ENCODE data around the gene SLX4IP. TPM values are rescaled to one million over a fixed set of nuclear protein-coding genes. Genes with fewer than 3 reads are reported as not detected.
"Not testable (repeated sequence)": the region's sequence is repeated elsewhere in the genome, so short reads cannot be mapped to it uniquely, and the experiment has no call there.

The SLX4IP gene
- total RNA-seq, 4 donors from 2014 or later, result 1.3 to 3.0 (median 1.9) TPM

DNA sequence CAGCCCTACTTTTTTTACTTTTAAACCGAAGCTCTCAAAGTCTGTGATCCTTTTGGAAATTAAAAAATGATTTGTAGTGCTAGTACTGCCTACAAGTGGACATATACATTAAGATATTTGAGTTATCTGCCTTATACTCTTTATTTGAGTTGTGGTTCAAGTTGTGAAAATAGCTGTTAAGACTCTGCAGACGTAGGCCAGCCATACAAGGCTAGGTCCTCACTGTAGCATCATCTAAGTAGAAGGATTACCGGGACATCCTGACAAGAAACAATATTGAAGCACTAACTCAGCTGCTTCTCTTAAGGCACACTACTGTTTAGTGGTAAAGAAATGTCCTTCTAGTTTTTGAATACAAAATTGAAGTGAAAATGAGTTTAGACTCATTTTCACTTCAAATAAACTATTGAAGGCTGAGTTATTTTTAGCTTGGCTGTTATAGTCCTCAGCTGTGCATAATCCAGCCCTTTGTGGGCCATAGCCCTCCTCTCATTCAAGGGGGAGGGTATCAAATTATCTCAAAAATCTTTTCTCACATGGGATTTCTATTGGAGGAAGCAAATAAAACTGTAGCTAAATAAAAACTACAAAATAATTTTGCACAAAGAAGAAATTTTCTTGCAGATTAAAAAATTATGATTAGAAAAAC lies 170.6 kb downstream of the SLX4IP start:
- Histone ChIP-seq H3K4me1 (peaks cover 0 to 24% (median 6%) of the 10 kb centered on the region in 3 donors), H3K9me3 (no peaks in the 10 kb centered on the region), H3K36me3 (no peaks in the 10 kb centered on the region), H3K4me3 (no peak overlapping the region), H3K27me3 (no peaks in the 10 kb centered on the region), H3K27ac (peak overlapping the region in 3 of 4 donors; percentile 20 to 67 (median 56))
- ATAC-seq, result no peak
- 72 to 75% methylated on average over 2 to 3 of the region's 3 CpGs for WGBS, 2 donors (ENCODE audit: low coverage in 1 of 2)
- TF ChIP-seq POLR2AphosphoS5 (IDR thresholded peaks at IDR 0.05) (no peak), EP300 (IDR thresholded peaks at IDR 0.05) (no peak), POLR2A (IDR thresholded peaks at IDR 0.05) (no peak)
- TF ChIP-seq, protein P1, sequence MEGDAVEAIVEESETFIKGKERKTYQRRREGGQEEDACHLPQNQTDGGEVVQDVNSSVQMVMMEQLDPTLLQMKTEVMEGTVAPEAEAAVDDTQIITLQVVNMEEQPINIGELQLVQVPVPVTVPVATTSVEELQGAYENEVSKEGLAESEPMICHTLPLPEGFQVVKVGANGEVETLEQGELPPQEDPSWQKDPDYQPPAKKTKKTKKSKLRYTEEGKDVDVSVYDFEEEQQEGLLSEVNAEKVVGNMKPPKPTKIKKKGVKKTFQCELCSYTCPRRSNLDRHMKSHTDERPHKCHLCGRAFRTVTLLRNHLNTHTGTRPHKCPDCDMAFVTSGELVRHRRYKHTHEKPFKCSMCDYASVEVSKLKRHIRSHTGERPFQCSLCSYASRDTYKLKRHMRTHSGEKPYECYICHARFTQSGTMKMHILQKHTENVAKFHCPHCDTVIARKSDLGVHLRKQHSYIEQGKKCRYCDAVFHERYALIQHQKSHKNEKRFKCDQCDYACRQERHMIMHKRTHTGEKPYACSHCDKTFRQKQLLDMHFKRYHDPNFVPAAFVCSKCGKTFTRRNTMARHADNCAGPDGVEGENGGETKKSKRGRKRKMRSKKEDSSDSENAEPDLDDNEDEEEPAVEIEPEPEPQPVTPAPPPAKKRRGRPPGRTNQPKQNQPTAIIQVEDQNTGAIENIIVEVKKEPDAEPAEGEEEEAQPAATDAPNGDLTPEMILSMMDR (IDR thresholded peaks at IDR 0.05), result no peak

DNA sequence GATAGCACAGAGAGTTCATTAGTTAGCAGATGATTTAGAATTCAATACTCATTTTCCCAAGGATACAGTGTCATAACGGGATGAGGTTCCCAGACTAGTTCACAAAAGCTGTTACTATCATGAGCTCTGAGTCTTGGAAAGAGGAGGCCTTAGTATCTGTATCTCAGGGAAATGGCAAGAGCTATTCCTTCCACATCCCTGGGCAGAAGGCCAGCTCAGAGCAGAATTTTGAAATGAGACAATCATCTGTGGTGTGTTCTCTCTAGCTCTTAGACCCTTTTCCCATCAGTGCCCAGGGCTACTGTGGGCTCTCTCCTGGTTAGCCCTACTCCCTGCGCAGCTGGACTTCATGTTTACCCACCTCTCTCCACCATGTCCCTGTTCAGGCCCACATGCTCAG lies 174.2 kb downstream of the SLX4IP start:
- Histone ChIP-seq H3K27ac (peak overlapping the region in 3 of 4 donors; percentile 71 to 82 (median 77)), H3K4me3 (no peak overlapping the region), H3K36me3 (no peaks in the 10 kb centered on the region), H3K4me1 (peaks cover 0 to 15% (median 0%) of the 10 kb centered on the region in 3 donors), H3K9me3 (no peaks in the 10 kb centered on the region), H3K27me3 (no peaks in the 10 kb centered on the region)
- WGBS, 2 donors (ENCODE audit: low coverage in 1 of 2), result 67 to 86% methylated on average over 1 to 2 of the region's 2 CpGs
- ATAC-seq, result peak; percentile 69
- no peak for TF ChIP-seq EP300 (IDR thresholded peaks at IDR 0.05)
- no peak for TF ChIP-seq POLR2AphosphoS5 (IDR thresholded peaks at IDR 0.05)
- TF ChIP-seq POLR2A (IDR thresholded peaks at IDR 0.05), result no peak
- TF ChIP-seq, protein P1 (IDR thresholded peaks at IDR 0.05), result no peak

DNA sequence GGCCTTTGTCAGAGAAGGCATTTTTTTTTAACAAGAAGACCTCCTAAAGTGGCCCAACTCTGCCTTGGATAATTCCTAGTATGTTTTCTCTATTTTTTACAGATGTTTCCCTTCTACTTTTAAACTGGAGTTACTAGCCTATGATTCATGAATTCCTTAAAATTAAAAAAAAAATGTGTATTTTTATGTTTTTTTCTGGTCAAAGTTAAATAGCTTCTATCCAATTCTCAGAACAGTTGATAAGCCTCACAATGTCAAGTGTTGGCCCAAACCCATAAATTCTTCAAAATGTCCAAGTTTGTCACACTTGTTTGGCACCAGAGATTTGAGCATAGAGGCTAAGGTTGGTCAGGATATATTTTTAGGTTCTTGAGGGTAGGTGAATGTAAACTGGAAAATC lies 174.7 kb downstream of the SLX4IP start:
- H3K4me3 ChIP-seq, result no peak overlapping the region
- no peaks in the 10 kb centered on the region for H3K36me3 ChIP-seq
- TF ChIP-seq POLR2A (IDR thresholded peaks at IDR 0.05), result no peak
- no peak for TF ChIP-seq EP300 (IDR thresholded peaks at IDR 0.05)
- TF ChIP-seq, protein P1 (IDR thresholded peaks at IDR 0.05), result no peak
- TF ChIP-seq POLR2AphosphoS5 (IDR thresholded peaks at IDR 0.05), result no peak
- ATAC-seq, result peak; percentile 40
- H3K4me1 ChIP-seq, result peaks cover 0 to 11% (median 0%) of the 10 kb centered on the region in 3 donors
- H3K9me3 ChIP-seq, result no peaks in the 10 kb centered on the region
- peak overlapping the region in 3 of 4 donors; percentile 71 to 82 (median 77) for H3K27ac ChIP-seq
- H3K27me3 ChIP-seq, result no peaks in the 10 kb centered on the region

DNA sequence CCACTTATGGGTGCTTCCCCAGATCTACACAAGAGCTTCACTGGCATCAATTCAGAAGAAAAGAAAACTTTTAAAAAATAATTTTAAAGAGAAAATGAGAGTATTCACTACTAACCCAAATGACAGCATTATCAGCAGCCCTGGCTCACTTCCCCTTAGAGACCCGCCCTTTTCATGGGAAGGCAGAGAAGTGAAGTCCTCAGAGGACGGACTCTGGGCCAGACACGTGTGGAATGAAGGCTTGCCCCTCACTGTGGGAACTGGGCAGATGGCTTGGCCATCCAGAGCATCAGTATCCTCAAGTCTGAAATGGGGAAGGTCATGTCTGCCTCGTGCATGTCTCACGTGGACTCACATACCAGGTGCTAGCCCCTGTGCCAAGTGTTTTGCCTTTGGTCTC lies 175.1 kb downstream of the SLX4IP start:
- Histone ChIP-seq H3K4me1 (peaks cover 0 to 6% (median 0%) of the 10 kb centered on the region in 3 donors), H3K9me3 (no peaks in the 10 kb centered on the region), H3K27me3 (no peaks in the 10 kb centered on the region), H3K36me3 (no peaks in the 10 kb centered on the region), H3K27ac (peak overlapping the region in 3 of 4 donors; percentile 16 to 77 (median 26)), H3K4me3 (no peak overlapping the region)
- WGBS, 2 donors (ENCODE audit: low coverage in 1 of 2), result 73 to 90% methylated on average over 2 to 5 of the region's 5 CpGs
- no peak for ATAC-seq
- no peak for TF ChIP-seq POLR2AphosphoS5 (IDR thresholded peaks at IDR 0.05)

DNA sequence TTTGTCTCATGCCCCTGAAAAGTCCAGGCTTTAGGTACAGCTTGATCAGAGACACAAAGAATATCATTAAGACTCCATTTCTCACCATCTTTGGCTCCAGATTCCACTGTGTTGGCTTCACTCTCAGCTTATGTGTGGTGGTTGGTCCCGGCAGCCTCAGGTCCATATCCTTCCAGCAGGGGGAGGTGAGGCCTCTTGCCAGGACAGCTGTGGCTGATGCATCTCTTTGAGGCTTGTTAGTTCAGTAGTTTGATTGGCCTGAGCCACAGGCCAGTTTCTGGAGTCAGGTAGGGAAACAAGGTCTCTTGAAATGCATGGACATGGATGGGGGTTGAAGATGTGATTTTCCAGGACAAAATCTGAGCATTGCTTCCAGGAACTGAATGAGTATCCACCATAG lies 176.3 kb downstream of the SLX4IP start:
- Histone ChIP-seq H3K9me3 (no peaks in the 10 kb centered on the region), H3K4me1 (no peaks in the 10 kb centered on the region), H3K36me3 (no peaks in the 10 kb centered on the region), H3K4me3 (no peak overlapping the region), H3K27me3 (no peaks in the 10 kb centered on the region), H3K27ac (no peak overlapping the region)
- no peak for ATAC-seq
- TF ChIP-seq, protein P1 (IDR thresholded peaks at IDR 0.05), result peak in 3 of 4 experiments; percentile 28 to 52 (median 32)
- TF ChIP-seq EP300 (IDR thresholded peaks at IDR 0.05) (no peak), POLR2AphosphoS5 (IDR thresholded peaks at IDR 0.05) (no peak), POLR2A (IDR thresholded peaks at IDR 0.05) (no peak)
- 29 to 50% methylated on average over 1 of the region's 1 CpG for WGBS, 2 donors (ENCODE audit: low coverage in 1 of 2)

DNA sequence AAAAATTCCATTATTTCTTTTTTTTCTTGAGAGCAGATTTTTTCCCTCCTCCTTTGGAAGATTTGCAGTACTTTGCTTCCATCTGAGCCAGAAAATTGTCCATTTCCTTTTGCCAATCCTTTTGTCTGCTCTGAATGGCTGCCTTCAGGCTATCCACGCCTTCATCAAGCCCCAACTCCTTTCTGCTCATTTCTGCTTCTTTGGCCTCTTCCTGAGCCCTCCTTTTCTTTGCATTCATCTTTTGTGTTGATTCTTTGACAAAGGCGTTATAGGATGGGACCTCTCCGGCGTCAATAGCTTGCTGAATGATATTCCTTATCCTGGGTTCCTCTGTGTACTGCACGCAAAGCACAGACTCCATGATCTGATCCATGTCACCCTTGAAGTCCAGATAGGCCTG lies 178.3 kb downstream of the SLX4IP start:
- not testable (repeated sequence) for H3K27ac ChIP-seq, H3K27me3 ChIP-seq, H3K36me3 ChIP-seq, H3K9me3 ChIP-seq, H3K4me3 ChIP-seq, H3K4me1 ChIP-seq, ATAC-seq
- WGBS, 2 donors (ENCODE audit: low coverage in 1 of 2), result 80 to 100% methylated on average over 2 to 3 of the region's 5 CpGs

All from gastroesophageal sphincter (tissue), 4 donors.